ENCODE data around the gene C14orf132. TPM values are rescaled to one million over a fixed set of nuclear protein-coding genes. Genes with fewer than 3 reads are reported as not detected.

C14orf132 gene
- total RNA-seq, 2 experiments from 2014 or later = 1.6 to 2.3 TPM

GRCh38 chr14:96094656-96095055, 55.5 kb downstream of the C14orf132 start:
- Mint-ChIP-seq H3K9me3 (no peaks in the 10 kb centered on the region), H3K36me3 (ENCODE audit: low read depth) (no peaks in the 10 kb centered on the region), H3K4me3 (no peak overlapping the region), H3K27me3 (peaks cover 3% of the 10 kb centered on the region), H3K4me1 (ENCODE audit: low read depth) (no peaks in the 10 kb centered on the region), H3K27ac (no peak overlapping the region)
- DNase-seq (no peak), ATAC-seq (no peak)
- TF ChIP-seq CTCF (IDR thresholded peaks at IDR 0.05) = no peak
- ChIA-PET POLR2A (no interaction called here), CTCF (interaction anchor here (1.0 kb wide), 1 partner anchor 181 kb away, joined by 4 read pairs; no protein-coding TSS in a partner anchor)
- intact Hi-C loops (cut with micrococcal nuclease) = no loop called here

- ChIA-PET CTCF (interaction anchor here (1.0 kb wide), 1 partner anchor 180 kb away, joined by 4 read pairs; no protein-coding TSS in a partner anchor), POLR2A (no interaction called here)
- Mint-ChIP-seq H3K9me3 (no peaks in the 10 kb centered on the region), H3K27ac (no peak overlapping the region), H3K4me1 (ENCODE audit: low read depth) (no peaks in the 10 kb centered on the region), H3K36me3 (ENCODE audit: low read depth) (no peaks in the 10 kb centered on the region), H3K4me3 (no peak overlapping the region), H3K27me3 (peaks cover 4% of the 10 kb centered on the region)
- intact Hi-C loops (cut with micrococcal nuclease) = no loop called here
- no peak for ATAC-seq
- TF ChIP-seq CTCF (IDR thresholded peaks at IDR 0.05) = no peak
- no peak for DNase-seq
Measured at GRCh38 chr14:96095058-96095457, 55.9 kb downstream of the C14orf132 start.

- ATAC-seq = no peak
- intact Hi-C loops (cut with micrococcal nuclease) = no loop called here
- Mint-ChIP-seq H3K4me1 (ENCODE audit: low read depth) (no peaks in the 10 kb centered on the region), H3K9me3 (no peaks in the 10 kb centered on the region), H3K36me3 (ENCODE audit: low read depth) (no peaks in the 10 kb centered on the region), H3K27ac (no peak overlapping the region), H3K4me3 (no peak overlapping the region), H3K27me3 (peaks cover 5% of the 10 kb centered on the region)
- CTCF ChIA-PET = no interaction called here
- POLR2A ChIA-PET = no interaction called here
- DNase-seq = no peak
- no peak for TF ChIP-seq CTCF (IDR thresholded peaks at IDR 0.05)
Measured at GRCh38 chr14:96095581-96096476, 56.7 kb downstream of the C14orf132 start.

- H3K36me3 Mint-ChIP-seq (ENCODE audit: low read depth) = no peaks in the 10 kb centered on the region
- no peaks in the 10 kb centered on the region for H3K4me1 Mint-ChIP-seq (ENCODE audit: low read depth)
- TF ChIP-seq CTCF (IDR thresholded peaks at IDR 0.05) = no peak
- no peak for ATAC-seq
- H3K4me3 Mint-ChIP-seq = no peak overlapping the region
- no peak for DNase-seq
- no peaks in the 10 kb centered on the region for H3K9me3 Mint-ChIP-seq
- ChIA-PET CTCF (no interaction called here), POLR2A (no interaction called here)
- intact Hi-C loops (cut with micrococcal nuclease) = no loop called here
- H3K27ac Mint-ChIP-seq = no peak overlapping the region
- peaks cover 5% of the 10 kb centered on the region for H3K27me3 Mint-ChIP-seq
Measured at GRCh38 chr14:96096639-96097610, 57.8 kb downstream of the C14orf132 start.
